Neural progenitor cell (in vitro differentiated cells): ENCODE measurements around the gene C1orf115.

Source experiments
- EZH2 ChIP-seq: fragments of 200-600 bp; sonication (generic); IDR thresholded peaks from 2 replicates; pipeline ENCODE4 v1.6.1; 2017; ENCODE audit warnings: antibody characterized with exemption, mild to moderate bottlenecking, moderate library complexity
- TF ChIP-seq, protein P1 (sequence below): fragments of 200-600 bp; sonication (generic); IDR thresholded peaks from 2 replicates; pipeline ENCODE4 v1.5.1; 2017; ENCODE audit warnings: antibody characterized with exemption, mild to moderate bottlenecking

DNA sequence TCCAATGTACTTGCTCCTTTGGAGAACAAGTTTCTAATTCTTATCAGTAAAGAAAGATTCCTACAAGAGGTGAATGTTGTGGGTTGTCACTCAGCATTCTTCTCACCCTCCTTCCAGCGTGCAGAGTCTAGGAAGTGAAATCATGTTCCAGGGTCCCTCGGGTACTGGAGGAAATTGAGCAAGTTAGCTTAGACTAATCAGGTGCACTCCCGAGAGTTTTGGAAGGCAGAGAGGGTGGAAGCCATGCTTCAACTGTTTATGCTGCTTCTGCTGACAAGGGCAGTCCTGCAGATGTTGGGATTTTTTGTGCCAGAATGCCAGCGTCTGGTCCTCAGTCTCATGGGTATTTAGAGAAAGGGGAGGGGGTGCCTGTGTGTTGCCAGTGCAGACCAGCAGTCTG is 5.3 kb upstream of the C1orf115 start:
- TF ChIP-seq, protein P1, sequence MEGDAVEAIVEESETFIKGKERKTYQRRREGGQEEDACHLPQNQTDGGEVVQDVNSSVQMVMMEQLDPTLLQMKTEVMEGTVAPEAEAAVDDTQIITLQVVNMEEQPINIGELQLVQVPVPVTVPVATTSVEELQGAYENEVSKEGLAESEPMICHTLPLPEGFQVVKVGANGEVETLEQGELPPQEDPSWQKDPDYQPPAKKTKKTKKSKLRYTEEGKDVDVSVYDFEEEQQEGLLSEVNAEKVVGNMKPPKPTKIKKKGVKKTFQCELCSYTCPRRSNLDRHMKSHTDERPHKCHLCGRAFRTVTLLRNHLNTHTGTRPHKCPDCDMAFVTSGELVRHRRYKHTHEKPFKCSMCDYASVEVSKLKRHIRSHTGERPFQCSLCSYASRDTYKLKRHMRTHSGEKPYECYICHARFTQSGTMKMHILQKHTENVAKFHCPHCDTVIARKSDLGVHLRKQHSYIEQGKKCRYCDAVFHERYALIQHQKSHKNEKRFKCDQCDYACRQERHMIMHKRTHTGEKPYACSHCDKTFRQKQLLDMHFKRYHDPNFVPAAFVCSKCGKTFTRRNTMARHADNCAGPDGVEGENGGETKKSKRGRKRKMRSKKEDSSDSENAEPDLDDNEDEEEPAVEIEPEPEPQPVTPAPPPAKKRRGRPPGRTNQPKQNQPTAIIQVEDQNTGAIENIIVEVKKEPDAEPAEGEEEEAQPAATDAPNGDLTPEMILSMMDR, result no peak
- no peak for TF ChIP-seq EZH2
